HFF-Myc (cell line): ENCODE data around the gene ENTREP3.
"Not testable (repeated sequence)": the region's sequence is repeated elsewhere in the genome, so short reads cannot be mapped to it uniquely, and the experiment has no call there.

Experiments
- DNase-seq: peaks from one replicate; pipeline ENCODE4 v3.0.0-alpha.2; 2011; ENCODE audit warnings: low read depth; ENCODE audit errors: extremely low read depth
- H3K4me3 ChIP-seq: replicated peaks from 2 replicates; pipeline ENCODE4 v1.5.1; 2011; ENCODE audit warnings: low read depth, mild to moderate bottlenecking, control low read depth, low read length
- CTCF ChIP-seq: IDR thresholded peaks from 2 replicates; pipeline ENCODE4 v1.5.1; 2012; ENCODE audit warnings: mild to moderate bottlenecking, low read depth, low read length, control low read depth; ENCODE audit errors: missing control alignments

Gene ENTREP3

GRCh38 chr1:155219592-155220031 is 35.7 kb downstream of the ENTREP3 start:
- no peak for DNase-seq
- no peak for TF ChIP-seq CTCF
- no peak overlapping the region for H3K4me3 ChIP-seq

- no peak overlapping the region for H3K4me3 ChIP-seq
- DNase-seq: no peak
- TF ChIP-seq CTCF: no peak
These were observed 36.3 kb downstream of the ENTREP3 start for GRCh38 chr1:155218854-155219591.

- DNase-seq, H3K4me3 ChIP-seq: not testable (repeated sequence)
These were observed 40.6 kb downstream of the ENTREP3 start for GRCh38 chr1:155214702-155215101.

GRCh38 chr1:155212051-155212440 is 43.2 kb downstream of the ENTREP3 start:
- not testable (repeated sequence) for DNase-seq, H3K4me3 ChIP-seq

GRCh38 chr1:155211381-155212050 is 43.8 kb downstream of the ENTREP3 start:
- not testable (repeated sequence) for DNase-seq, H3K4me3 ChIP-seq

- TF ChIP-seq CTCF: no peak
- H3K4me3 ChIP-seq: no peak overlapping the region; the same call in 1 of the 2 replicates
- DNase-seq: no peak
These were observed 44.8 kb downstream of the ENTREP3 start for GRCh38 chr1:155210314-155211104.

- no peak for TF ChIP-seq CTCF
- H3K4me3 ChIP-seq: peak overlapping the region; percentile 100
- DNase-seq: no peak
These were observed 46.0 kb downstream of the ENTREP3 start for GRCh38 chr1:155209312-155209721.
